IPS DF 6.9 (cell line): ENCODE measurements around the gene MAVS.
"Not testable (repeated sequence)": the region's sequence is repeated elsewhere in the genome, so short reads cannot be mapped to it uniquely, and the experiment has no call there.

Experiments
- DNase-seq: peaks from one replicate; pipeline ENCODE4 v3.0.0-alpha.2; 2013; ENCODE audit warnings: low read depth, low spot score
- H3K27ac ChIP-seq: one replicate; pipeline ENCODE4 v1.5.1; 2013; ENCODE audit warnings: low read length, control low read depth
- H3K27me3 ChIP-seq: 2 replicates; pipeline ENCODE4 v1.6.1; 2013; ENCODE audit warnings: mild to moderate bottlenecking, low read length; ENCODE audit not compliant: control insufficient read depth, insufficient read depth
- H3K36me3 ChIP-seq: 2 replicates; pipeline ENCODE4 v1.6.1; 2013; ENCODE audit warnings: low read length; ENCODE audit not compliant: control insufficient read depth, insufficient read depth
- H3K4me1 ChIP-seq: 2 replicates; pipeline ENCODE4 v1.6.1; 2013; ENCODE audit warnings: low read length; ENCODE audit not compliant: control insufficient read depth, insufficient read depth
- H3K4me3 ChIP-seq: 2 replicates; pipeline ENCODE4 v1.5.1; 2013; ENCODE audit warnings: mild to moderate bottlenecking, low read length
- H3K9me3 ChIP-seq: 2 replicates; pipeline ENCODE4 v1.6.1; 2013; ENCODE audit warnings: low read length, inconsistent platforms; ENCODE audit not compliant: control insufficient read depth, insufficient read depth
- WGBS: extraction: QIAGEN DNeasy Blood & Tissue Kit; methylation state at CpG from one replicate; pipeline ENCODE4 v1.1.7; 2013; ENCODE audit warnings: mixed read lengths, missing lambda C conversion rate; ENCODE audit not compliant: insufficient read length, insufficient coverage; 5-methylcytosine and 5-hydroxymethylcytosine counted together

The MAVS gene

GRCh38 chr20:3898639-3899038 is 52.0 kb downstream of the MAVS start:
- H3K4me3 ChIP-seq = no peak overlapping the region
- H3K9me3 ChIP-seq = no peaks in the 10 kb centered on the region
- DNase-seq = no peak
- H3K27ac ChIP-seq = no peak overlapping the region
- peaks cover 4% of the 10 kb centered on the region; the same call in 1 of the 2 replicates for H3K4me1 ChIP-seq
- peaks cover 4% of the 10 kb centered on the region; the same call in 1 of the 2 replicates for H3K36me3 ChIP-seq
- WGBS = no CpG with 5 or more reads among the region's 4 CpGs
- H3K27me3 ChIP-seq = no peaks in the 10 kb centered on the region

GRCh38 chr20:3900187-3900604 is 53.6 kb downstream of the MAVS start:
- 0 out of 2 replicates have a peak, but pooled peaks cover 2% of the 10 kb centered on the region for H3K4me1 ChIP-seq
- H3K4me3 ChIP-seq = no peak overlapping the region
- H3K27me3 ChIP-seq = no peaks in the 10 kb centered on the region
- no peak for DNase-seq
- no peaks in the 10 kb centered on the region; the same call in 1 of the 2 replicates for H3K36me3 ChIP-seq
- no CpG with 5 or more reads among the region's 3 CpGs for WGBS
- H3K9me3 ChIP-seq = no peaks in the 10 kb centered on the region
- no peak overlapping the region for H3K27ac ChIP-seq

DNA sequence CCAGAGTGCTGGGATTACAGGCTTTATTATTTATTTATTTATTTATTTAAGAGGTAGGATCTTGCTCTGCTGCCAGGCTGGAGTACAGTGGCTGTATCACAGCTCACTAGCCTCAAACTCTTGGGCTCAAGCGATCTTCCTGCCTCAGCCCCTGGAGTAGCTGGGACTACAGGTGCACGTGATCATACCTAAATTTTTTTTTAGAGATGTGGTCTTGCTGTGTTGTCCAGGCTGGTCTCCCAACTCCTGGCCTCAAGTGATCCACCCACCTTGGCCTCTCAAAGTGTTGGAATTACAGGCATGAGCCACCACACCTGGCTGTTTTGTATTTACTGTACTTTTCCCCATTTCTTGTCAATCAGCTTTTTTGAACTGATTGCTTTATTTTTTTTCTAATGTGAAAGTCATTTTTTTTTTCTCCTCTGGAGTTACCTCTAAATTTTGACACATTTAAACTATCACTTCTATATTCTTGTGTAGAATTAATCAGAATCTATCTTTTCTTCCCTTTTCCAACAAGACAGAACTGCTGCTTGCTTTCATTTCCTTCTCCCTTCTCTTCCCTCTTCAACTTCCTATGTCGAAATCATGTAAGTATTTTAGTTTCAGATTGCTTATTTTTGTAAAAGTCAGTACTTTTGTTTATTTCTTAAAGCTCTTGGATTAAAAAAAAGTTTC is 54.5 kb downstream of the MAVS start:
- no peaks in the 10 kb centered on the region for H3K27me3 ChIP-seq
- DNase-seq = no peak
- H3K9me3 ChIP-seq = no peaks in the 10 kb centered on the region
- H3K36me3 ChIP-seq = no peaks in the 10 kb centered on the region; the same call in 1 of the 2 replicates
- H3K4me1 ChIP-seq = 0 out of 2 replicates have a peak, but pooled peaks cover 2% of the 10 kb centered on the region
- H3K4me3 ChIP-seq = no peak overlapping the region
- no CpG with 5 or more reads among the region's 3 CpGs for WGBS
- no peak overlapping the region for H3K27ac ChIP-seq

DNA sequence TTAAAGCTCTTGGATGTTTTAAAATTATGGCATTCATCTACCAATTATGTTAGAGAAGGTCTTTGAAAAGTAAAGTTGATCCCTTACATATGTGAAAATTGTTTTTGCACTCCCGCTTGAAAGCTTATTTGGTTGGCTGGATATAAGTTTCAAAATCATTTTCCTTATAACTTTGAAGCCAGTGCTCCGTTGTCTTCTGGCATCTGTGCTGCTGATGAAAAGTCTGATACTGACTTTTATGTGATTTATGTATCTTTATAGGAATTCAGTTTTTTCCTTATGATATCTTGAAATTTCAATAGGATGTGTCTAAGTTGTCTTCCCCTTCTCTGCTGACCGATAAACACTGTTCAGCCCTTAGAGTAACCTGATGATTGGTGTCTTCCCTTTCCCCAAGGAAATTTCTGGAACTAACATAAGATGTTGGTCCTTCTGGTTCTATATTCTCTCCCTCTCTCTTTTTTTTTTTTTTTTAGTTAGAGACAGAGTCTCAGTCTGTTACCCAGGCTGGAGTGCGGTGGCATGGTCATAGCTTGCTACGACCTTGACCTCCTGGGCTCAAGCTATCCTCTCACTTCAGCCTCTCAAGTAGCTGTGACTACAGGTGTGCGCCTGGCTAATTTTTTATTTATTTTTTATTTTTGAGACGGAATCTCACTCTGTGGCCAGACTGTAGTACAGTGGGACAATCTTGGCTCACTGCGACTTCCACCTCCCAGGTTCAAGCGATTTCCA is 55.2 kb downstream of the MAVS start:
- H3K4me1 ChIP-seq = 0 out of 2 replicates have a peak, but pooled peaks cover under 1% of the 10 kb centered on the region
- no peaks in the 10 kb centered on the region for H3K27me3 ChIP-seq
- DNase-seq = no peak
- no peak overlapping the region for H3K27ac ChIP-seq
- H3K36me3 ChIP-seq = no peaks in the 10 kb centered on the region; the same call in 1 of the 2 replicates
- H3K9me3 ChIP-seq = no peaks in the 10 kb centered on the region
- WGBS = no CpG with 5 or more reads among the region's 9 CpGs
- no peak overlapping the region for H3K4me3 ChIP-seq

- no peaks in the 10 kb centered on the region for H3K27me3 ChIP-seq
- no peaks in the 10 kb centered on the region for H3K9me3 ChIP-seq
- no CpG with 5 or more reads among the region's 5 CpGs for WGBS
- no peak overlapping the region for H3K27ac ChIP-seq
- H3K4me3 ChIP-seq = no peak overlapping the region
- no peak for DNase-seq
- H3K4me1 ChIP-seq = no peaks in the 10 kb centered on the region
- no peaks in the 10 kb centered on the region for H3K36me3 ChIP-seq
Observed at GRCh38 chr20:3902446-3902845, 55.8 kb downstream of the MAVS start.

DNA sequence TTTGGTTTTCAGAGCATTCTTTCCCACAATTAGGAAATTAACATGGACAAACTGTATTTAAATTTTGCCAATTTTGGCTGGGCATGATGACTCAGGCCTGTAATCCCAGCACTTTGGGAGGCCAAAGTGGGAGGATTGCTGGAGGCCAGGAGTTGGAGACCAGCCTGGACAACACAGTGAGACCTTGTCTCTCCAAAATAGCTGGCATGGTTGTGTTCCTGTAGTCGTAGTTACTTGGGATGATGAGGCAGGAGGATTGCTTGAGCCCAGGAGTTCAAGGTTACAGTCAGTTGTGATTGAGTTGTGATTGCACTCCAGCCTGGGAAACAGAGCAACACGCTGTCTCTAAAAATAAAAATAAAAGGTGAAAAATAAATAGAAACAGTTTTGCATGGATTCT is 57.6 kb downstream of the MAVS start:
- H3K4me3 ChIP-seq = no peak overlapping the region
- no peaks in the 10 kb centered on the region for H3K4me1 ChIP-seq
- H3K27me3 ChIP-seq = no peaks in the 10 kb centered on the region; the same call in 1 of the 2 replicates
- H3K36me3 ChIP-seq = peaks cover 10% of the 10 kb centered on the region; the same call in 1 of the 2 replicates
- no CpG with 5 or more reads among the region's 2 CpGs for WGBS
- no peaks in the 10 kb centered on the region for H3K9me3 ChIP-seq
- DNase-seq = no peak
- no peak overlapping the region for H3K27ac ChIP-seq

GRCh38 chr20:3904857-3905256 is 58.2 kb downstream of the MAVS start:
- WGBS = no CpG with 5 or more reads among the region's 5 CpGs
- Histone ChIP-seq H3K4me1 (no peaks in the 10 kb centered on the region), H3K9me3 (no peaks in the 10 kb centered on the region), H3K36me3 (peaks cover 14% of the 10 kb centered on the region; the same call in 1 of the 2 replicates), H3K4me3 (no peak overlapping the region), H3K27me3 (no peaks in the 10 kb centered on the region; the same call in 1 of the 2 replicates), H3K27ac (no peak overlapping the region)
- DNase-seq = no peak

- H3K4me1 ChIP-seq, H3K4me3 ChIP-seq, H3K27ac ChIP-seq, H3K27me3 ChIP-seq, DNase-seq, H3K9me3 ChIP-seq: not testable (repeated sequence)
- no CpG with 5 or more reads among the region's 17 CpGs for WGBS
- peaks cover 20% of the 10 kb centered on the region; the same call in 1 of the 2 replicates for H3K36me3 ChIP-seq
Observed at GRCh38 chr20:3906744-3907721, 60.4 kb downstream of the MAVS start.

- DNase-seq = no peak
- Histone ChIP-seq H3K36me3 (peaks cover 20% of the 10 kb centered on the region; the same call in 1 of the 2 replicates), H3K4me1 (no peaks in the 10 kb centered on the region), H3K4me3 (no peak overlapping the region), H3K9me3 (no peaks in the 10 kb centered on the region), H3K27me3 (no peaks in the 10 kb centered on the region; the same call in 1 of the 2 replicates), H3K27ac (no peak overlapping the region)
- no CpG with 5 or more reads among the region's 4 CpGs for WGBS
Observed at GRCh38 chr20:3908667-3909066, 62.0 kb downstream of the MAVS start.

DNA sequence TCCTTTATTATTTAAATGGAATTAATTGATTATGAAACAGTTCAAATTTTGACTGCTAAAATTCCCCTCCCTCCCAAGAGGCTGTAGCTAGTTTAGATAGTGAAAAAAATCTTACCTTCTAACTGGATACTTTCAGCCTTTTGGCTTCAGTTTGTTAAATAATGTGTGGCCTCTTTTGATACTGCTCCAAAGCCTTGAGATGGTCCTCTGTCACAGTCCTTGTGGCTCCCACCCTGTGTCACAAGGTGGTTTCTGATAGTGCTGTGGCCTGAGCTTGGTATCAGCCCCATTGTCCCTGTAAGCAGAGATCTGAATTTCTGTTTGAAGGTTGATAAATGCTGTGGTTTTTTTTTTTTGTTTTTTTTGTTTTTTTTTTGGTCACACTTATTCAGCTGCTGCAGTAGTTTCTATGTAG is 63.3 kb downstream of the MAVS start:
- Histone ChIP-seq H3K27me3 (no peaks in the 10 kb centered on the region; the same call in 1 of the 2 replicates), H3K4me3 (no peak overlapping the region), H3K27ac (no peak overlapping the region), H3K36me3 (peaks cover 26% of the 10 kb centered on the region; the same call in 1 of the 2 replicates), H3K4me1 (no peaks in the 10 kb centered on the region), H3K9me3 (no peaks in the 10 kb centered on the region)
- no peak for DNase-seq
